GM12891 (cell line): ENCODE results near the gene SPATA7.

Source experiments
- POLR2A ChIP-seq: IDR thresholded peaks from 2 replicates; pipeline ENCODE4 v1.6.1; 2011; ENCODE audit warnings: low read depth, low read length, control low read depth
- POLR2AphosphoS5 ChIP-seq: IDR thresholded peaks from 2 replicates; pipeline ENCODE4 v1.6.1; 2011; ENCODE audit warnings: low read depth, low read length, control low read depth
- POU2F2 ChIP-seq: IDR thresholded peaks from 2 replicates; pipeline ENCODE4 v1.6.1; 2011; ENCODE audit warnings: low read depth, mild to moderate bottlenecking, control low read depth, low read length, moderate library complexity

DNA sequence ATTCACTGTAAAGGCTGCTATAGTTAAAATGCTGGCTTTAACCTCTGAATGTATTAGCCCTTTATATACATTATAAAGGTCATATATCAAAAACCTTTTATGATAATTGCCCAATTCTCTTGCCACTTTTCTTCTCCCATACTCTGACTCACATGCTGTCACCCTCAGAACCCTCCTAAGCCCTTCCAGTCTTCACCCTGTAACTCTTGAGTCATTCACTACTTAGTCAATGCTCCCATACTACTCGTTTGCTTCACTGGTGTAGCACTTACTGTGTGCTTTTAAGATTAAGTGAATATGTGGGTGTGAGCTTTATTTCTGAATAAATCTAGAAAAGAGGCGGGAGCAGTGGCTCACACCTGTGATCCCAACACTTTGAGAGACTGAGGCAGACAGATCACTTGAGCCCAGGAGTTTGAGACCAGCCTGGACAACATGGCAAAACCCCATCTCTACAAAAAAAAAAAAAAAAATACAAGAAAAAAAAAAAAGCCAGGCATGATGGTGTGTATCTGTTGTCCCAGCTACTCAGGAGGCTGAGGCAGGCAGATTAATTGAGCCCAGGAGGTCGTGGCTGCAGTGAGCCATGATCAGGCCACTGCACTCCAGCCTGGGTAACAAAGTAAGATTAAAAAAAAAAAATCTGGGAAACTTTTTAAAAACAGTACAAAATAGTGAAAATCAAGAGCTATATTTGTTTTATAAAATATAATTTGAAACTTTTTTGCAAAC lies 37.6 kb downstream of the SPATA7 start:
- TF ChIP-seq POLR2AphosphoS5 (no peak), POLR2A (no peak), POU2F2 (no peak)
